T-cell (primary cell): ENCODE results near the gene NINL. TPM values are rescaled to one million over a fixed set of nuclear protein-coding genes. Genes with fewer than 3 reads are reported as not detected.

Source experiments
- ATAC-seq, 4 experiments: fragments of 200-7000 bp in 3 of 4; fragments of 150-1000 bp in 1 of 4; cut with Tn5 transposase; replicated peaks in 1 of 4; 1 replicate in 3 of 4; 2 replicates in 1 of 4; pipeline ENCODE4 v1.10.0; 2021; ENCODE audit warnings: moderate library complexity in 3 of 4, mild to moderate bottlenecking in 2 of 4, moderate number of reproducible peaks in 1 of 4
- CTCF ChIA-PET, 2 donors: fragments of 300-600 bp; sonication (Branson Sonifier 250); formaldehyde crosslinking; loops; one replicate each; lab custom pipeline; 2022; ENCODE audit warnings: antibody characterized with exemption in 2 of 2; lab: Charles Lee
- POLR2A ChIA-PET, 2 donors: fragments of 300-600 bp; sonication (Branson Sonifier 250); formaldehyde crosslinking; loops; one replicate each; lab custom pipeline; 2022; ENCODE audit warnings: antibody characterized with exemption in 2 of 2; lab: Charles Lee
- DNase-seq, 35 experiments: peaks; one replicate each; pipeline versions ENCODE4 v3.0.0 to v3.0.0-alpha.2; 2013 to 2023
- H3K27ac ChIP-seq: one replicate; pipeline ENCODE4 v1.5.1; 2013; ENCODE audit warnings: low read length
- H3K27me3 ChIP-seq, 2 experiments: replicated peaks in 1 of 2; 1 replicate in 1 of 2; 2 replicates in 1 of 2; pipeline versions ENCODE4 v1.6.1 to v1.7.0; 2013; ENCODE audit warnings: low read length in 1 of 2, mixed read lengths in 1 of 2; ENCODE audit not compliant: control insufficient read depth in 2 of 2, insufficient read depth in 2 of 2; ENCODE audit errors: extremely low read depth in 1 of 2
- H3K36me3 ChIP-seq, 2 donors: 1 replicate in 1 of 2; 2 replicates in 1 of 2; pipeline versions ENCODE4 v1.6.1 to v1.7.0; 2013; ENCODE audit warnings: low read length in 1 of 2; ENCODE audit not compliant: control insufficient read depth in 2 of 2, insufficient read depth in 1 of 2; ENCODE audit errors: extremely low read depth in 1 of 2
- H3K4me1 ChIP-seq, 2 experiments: 1 replicate in 1 of 2; 2 replicates in 1 of 2; pipeline versions ENCODE4 v1.6.1 to v1.7.0; 2013; ENCODE audit warnings: low read length in 2 of 2, mixed read lengths in 1 of 2; ENCODE audit not compliant: insufficient read depth in 2 of 2, control insufficient read depth in 1 of 2; ENCODE audit errors: extremely low read depth in 1 of 2
- H3K4me3 ChIP-seq, 2 donors: 1 replicate in 1 of 2; 2 replicates in 1 of 2; pipeline versions ENCODE4 v1.5.1 to v1.7.0; 2013; ENCODE audit warnings: mild to moderate bottlenecking in 2 of 2, low read length in 1 of 2, moderate library complexity in 1 of 2; ENCODE audit not compliant: control insufficient read depth in 1 of 2; ENCODE audit errors: extremely low read depth in 1 of 2
- H3K9me3 ChIP-seq: 2 replicates; pipeline ENCODE4 v1.7.0; 2013
- H3K27ac Mint-ChIP-seq, 2 donors: one replicate each; pipeline ENCODE4 v1.8.0; 2020 to 2021; ENCODE audit warnings: mild to moderate bottlenecking in 2 of 2, mixed read lengths in 2 of 2
- H3K27me3 Mint-ChIP-seq, 2 donors: one replicate each; pipeline ENCODE4 v1.8.0; 2021 to 2022; ENCODE audit warnings: mixed read lengths in 2 of 2
- H3K36me3 Mint-ChIP-seq: one replicate; pipeline ENCODE4 v1.8.0; 2021; ENCODE audit warnings: mixed read lengths
- H3K4me1 Mint-ChIP-seq, 3 donors: one replicate each; pipeline ENCODE4 v1.8.0; 2020 to 2022; ENCODE audit warnings: mixed read lengths in 3 of 3, mild to moderate bottlenecking in 1 of 3
- H3K4me3 Mint-ChIP-seq, 3 donors: one replicate each; pipeline ENCODE4 v1.8.0; 2020 to 2022; ENCODE audit warnings: mild to moderate bottlenecking in 3 of 3, mixed read lengths in 3 of 3, moderate library complexity in 3 of 3
- H3K9me3 Mint-ChIP-seq, 3 donors: one replicate each; pipeline ENCODE4 v1.8.0; 2020 to 2022; ENCODE audit warnings: mixed read lengths in 3 of 3
- WGBS: methylation state at CpG from one replicate; pipeline ENCODE4 v1.1.5; 2013; ENCODE audit warnings: missing lambda C conversion rate; ENCODE audit not compliant: insufficient coverage; 5-methylcytosine and 5-hydroxymethylcytosine counted together
- total RNA-seq, 35 experiments: library from RNA in 6 of 35; stranded (reverse) in 6 of 35; fragments of 120-200 nt in 1 of 35; gene quantifications; one replicate each; pipeline versions ENCODE4 v1.2.1 to v1.2.4 and lab custom pipeline; 2013 to 2026

The NINL gene
- total RNA-seq, 5 donors from 2014 or later (not counting 1 experiment from before 2014, with no cell fraction given), result 1.3 to 4.8 (median 2.7) TPM

DNA sequence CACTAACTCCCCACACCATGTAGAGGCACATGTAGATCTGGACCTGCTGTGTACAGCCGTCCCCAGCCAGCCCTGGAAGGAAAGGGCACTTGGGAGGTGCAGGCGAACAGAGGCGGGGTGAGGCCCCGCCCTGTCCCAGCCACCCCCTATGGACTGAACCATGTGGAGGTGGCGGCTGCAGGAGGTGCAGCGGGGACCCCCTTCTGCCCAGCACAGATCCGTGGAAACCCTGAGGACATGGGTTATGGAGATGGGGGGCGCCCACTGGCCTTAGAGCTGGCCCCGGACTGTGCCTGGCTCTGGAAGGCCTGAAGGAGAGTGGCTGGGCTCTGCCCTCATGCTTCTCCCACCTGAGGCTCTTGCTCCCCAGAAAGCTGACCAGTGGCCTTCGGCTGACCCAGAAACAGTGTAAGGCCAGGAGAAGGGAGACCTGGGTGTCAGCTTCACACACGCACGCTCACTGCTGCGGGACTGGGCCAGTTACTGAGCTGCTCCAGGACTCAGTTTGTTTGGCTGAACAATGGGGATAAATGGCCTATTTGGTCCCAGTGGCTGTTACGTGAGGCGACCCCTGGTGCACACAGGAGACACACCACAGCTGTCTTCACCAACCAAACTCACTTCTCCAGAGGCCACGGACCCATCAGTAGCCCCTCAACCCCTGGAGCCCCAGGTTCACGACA is 90.7 kb downstream of the NINL start:
- CTCF ChIA-PET, result no interaction called here
- WGBS, result 79% methylated on average over 4 of the region's 17 CpGs
- ATAC-seq, result no peak

GRCh38 chr20:25493748-25494505 is 91.4 kb downstream of the NINL start:
- WGBS, result 95% methylated on average over 9 of the region's 10 CpGs
- no peaks in the 10 kb centered on the region for H3K36me3 Mint-ChIP-seq

More for the DNA sequence above, 90.7 kb downstream of the NINL start:
- Histone ChIP-seq H3K27me3 (peaks cover 0 to 2% of the 10 kb centered on the region in 2 experiments), H3K4me1 (no peaks in the 10 kb centered on the region), H3K27ac (no peak overlapping the region), H3K9me3 (no peaks in the 10 kb centered on the region), H3K4me3 (no peak overlapping the region), H3K36me3 (no peaks in the 10 kb centered on the region)
- no peak overlapping the region for H3K27ac Mint-ChIP-seq
- no peaks in the 10 kb centered on the region for H3K4me1 Mint-ChIP-seq
- POLR2A ChIA-PET, result no interaction called here
- no peak for DNase-seq
- peaks cover 0 to 2% of the 10 kb centered on the region in 2 donors for H3K27me3 Mint-ChIP-seq
- no peaks in the 10 kb centered on the region for H3K36me3 Mint-ChIP-seq
- no peak overlapping the region for H3K4me3 Mint-ChIP-seq
- no peaks in the 10 kb centered on the region for H3K9me3 Mint-ChIP-seq

GRCh38 chr20:25493137-25493536 is 92.2 kb downstream of the NINL start:
- 87% methylated on average over 8 of the region's 10 CpGs for WGBS
- H3K27ac Mint-ChIP-seq, result no peak overlapping the region

More at GRCh38 chr20:25493748-25494505, 91.4 kb downstream of the NINL start:
- Histone ChIP-seq H3K9me3 (no peaks in the 10 kb centered on the region), H3K27me3 (peaks cover 0 to 2% of the 10 kb centered on the region in 2 experiments), H3K4me3 (no peak overlapping the region), H3K4me1 (no peaks in the 10 kb centered on the region), H3K36me3 (no peaks in the 10 kb centered on the region), H3K27ac (no peak overlapping the region)
- H3K4me1 Mint-ChIP-seq, result no peaks in the 10 kb centered on the region
- H3K27me3 Mint-ChIP-seq, result peaks cover 0 to 2% of the 10 kb centered on the region in 2 donors
- ChIA-PET CTCF (no interaction called here), POLR2A (no interaction called here)
- DNase-seq, result no peak
- ATAC-seq, result no peak
- H3K4me3 Mint-ChIP-seq, result no peak overlapping the region
- H3K9me3 Mint-ChIP-seq, result no peaks in the 10 kb centered on the region
- no peak overlapping the region for H3K27ac Mint-ChIP-seq

GRCh38 chr20:25491446-25492038 is 93.8 kb downstream of the NINL start:
- Histone ChIP-seq H3K27me3 (peaks cover 0 to 2% of the 10 kb centered on the region in 2 experiments), H3K36me3 (no peaks in the 10 kb centered on the region), H3K4me1 (peaks cover 0 to under 1% of the 10 kb centered on the region in 2 experiments), H3K9me3 (no peaks in the 10 kb centered on the region), H3K4me3 (no peak overlapping the region), H3K27ac (no peak overlapping the region)
- WGBS, result 90% methylated on average over 8 of the region's 12 CpGs
- no peak for ATAC-seq
- ChIA-PET CTCF (interaction anchor here in 1 of 2 donors (0.6 kb wide), 1 partner anchor 28 kb away, joined by 7 read pairs; no protein-coding TSS in a partner anchor), POLR2A (no interaction called here)
- Mint-ChIP-seq H3K9me3 (no peaks in the 10 kb centered on the region), H3K27me3 (peaks cover 0 to 2% of the 10 kb centered on the region in 2 donors), H3K4me3 (no peak overlapping the region), H3K36me3 (no peaks in the 10 kb centered on the region), H3K27ac (no peak overlapping the region), H3K4me1 (peaks cover 1 to 4% (median 3%) of the 10 kb centered on the region in 3 donors)
- no peak for DNase-seq

More at GRCh38 chr20:25493137-25493536, 92.2 kb downstream of the NINL start:
- Histone ChIP-seq H3K4me3 (no peak overlapping the region), H3K27ac (no peak overlapping the region), H3K36me3 (no peaks in the 10 kb centered on the region), H3K27me3 (peaks cover 0 to 2% of the 10 kb centered on the region in 2 experiments), H3K4me1 (no peaks in the 10 kb centered on the region), H3K9me3 (no peaks in the 10 kb centered on the region)
- CTCF ChIA-PET, result no interaction called here
- DNase-seq, result no peak
- Mint-ChIP-seq H3K27me3 (peaks cover 0 to 2% of the 10 kb centered on the region in 2 donors), H3K4me1 (no peaks in the 10 kb centered on the region), H3K9me3 (no peaks in the 10 kb centered on the region), H3K4me3 (no peak overlapping the region), H3K36me3 (no peaks in the 10 kb centered on the region)
- POLR2A ChIA-PET, result no interaction called here
- ATAC-seq, result no peak

DNA sequence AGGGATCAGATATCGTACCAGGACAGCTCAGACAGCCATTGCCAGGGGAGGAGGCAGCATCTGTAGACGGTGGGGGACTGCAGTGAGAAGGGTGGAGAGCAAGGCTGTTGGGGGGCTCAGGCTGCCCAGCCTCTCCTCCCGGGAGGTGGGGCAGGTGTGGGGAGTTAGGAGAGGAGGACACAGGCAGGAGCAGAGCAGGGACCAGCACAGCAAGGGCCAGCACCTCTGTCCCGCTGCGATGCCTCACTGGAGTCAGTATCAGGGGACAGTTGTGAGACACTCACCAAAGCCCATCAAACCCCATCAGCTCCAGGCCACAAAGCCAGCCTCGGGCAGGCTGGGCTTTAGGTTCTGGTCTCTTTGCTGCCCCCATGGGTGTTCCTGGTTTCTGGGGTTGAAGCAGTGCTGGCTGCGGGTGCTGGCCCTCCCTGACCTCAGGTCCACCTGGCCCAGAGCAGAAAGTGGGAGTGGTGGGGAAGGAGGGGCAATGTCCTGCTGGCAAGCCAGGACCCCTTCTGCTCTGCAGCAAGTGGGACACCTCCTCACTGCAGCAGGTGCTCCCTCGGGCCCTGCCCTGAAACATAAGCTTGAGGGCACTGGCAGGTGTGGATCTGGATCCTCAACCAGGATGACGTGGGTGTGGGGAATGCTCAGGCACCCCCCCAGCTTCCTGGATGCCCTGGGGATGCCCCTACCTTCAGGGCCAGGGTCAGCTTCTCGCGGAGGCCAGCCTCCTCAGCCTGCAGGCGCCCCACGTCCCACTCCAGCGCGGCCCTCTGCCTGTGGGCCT is 94.5 kb downstream of the NINL start:
- Mint-ChIP-seq H3K9me3 (no peaks in the 10 kb centered on the region), H3K4me3 (no peak overlapping the region), H3K27me3 (peaks cover 0 to 2% of the 10 kb centered on the region in 2 donors), H3K4me1 (peaks cover 8 to 11% (median 10%) of the 10 kb centered on the region in 3 donors), H3K36me3 (no peaks in the 10 kb centered on the region), H3K27ac (no peak overlapping the region)
- H3K9me3 ChIP-seq, result no peaks in the 10 kb centered on the region
- no peaks in the 10 kb centered on the region for H3K27me3 ChIP-seq
- no peak overlapping the region for H3K4me3 ChIP-seq
- DNase-seq, result no peak
- POLR2A ChIA-PET, result no interaction called here
- CTCF ChIA-PET, result interaction anchor here in 1 of 2 donors (0.6 kb wide), 1 partner anchor 28 kb away, joined by 7 read pairs; no protein-coding TSS in a partner anchor
- no peaks in the 10 kb centered on the region for H3K36me3 ChIP-seq
- H3K27ac ChIP-seq, result no peak overlapping the region
- ATAC-seq, result no peak
- WGBS, result 89% methylated on average over 12 of the region's 15 CpGs
- H3K4me1 ChIP-seq, result peaks cover 3 to 5% of the 10 kb centered on the region in 2 experiments
